ENCODE data around the gene CLK4. TPM values are rescaled to one million over a fixed set of nuclear protein-coding genes. Genes with fewer than 3 reads are reported as not detected.

The CLK4 gene
- total and polyA plus RNA-seq, 5 donors: 15.5 to 27.0 (median 20.9) TPM

DNA sequence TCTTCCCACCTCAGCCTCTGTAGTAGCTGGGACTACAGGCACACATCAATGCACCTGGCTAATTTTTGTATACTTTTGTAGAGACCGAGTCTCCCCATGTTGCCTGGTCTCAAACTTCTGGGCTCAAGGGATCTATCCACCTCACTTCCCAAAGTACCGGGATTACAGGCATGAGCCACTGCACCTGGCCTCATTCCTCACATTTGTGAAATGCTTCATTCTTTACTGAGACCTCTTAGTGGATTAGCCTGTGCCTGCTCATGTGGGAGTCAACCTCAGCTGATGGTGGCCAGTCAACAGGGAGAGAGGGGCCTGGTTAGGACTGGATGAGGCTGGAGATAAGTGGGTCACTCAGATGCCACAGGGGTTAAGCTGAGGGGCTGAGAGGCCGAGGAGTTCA, 37.3 kb upstream of the CLK4 start:
- intact Hi-C loops (cut with DNase I): no loop called here

DNA sequence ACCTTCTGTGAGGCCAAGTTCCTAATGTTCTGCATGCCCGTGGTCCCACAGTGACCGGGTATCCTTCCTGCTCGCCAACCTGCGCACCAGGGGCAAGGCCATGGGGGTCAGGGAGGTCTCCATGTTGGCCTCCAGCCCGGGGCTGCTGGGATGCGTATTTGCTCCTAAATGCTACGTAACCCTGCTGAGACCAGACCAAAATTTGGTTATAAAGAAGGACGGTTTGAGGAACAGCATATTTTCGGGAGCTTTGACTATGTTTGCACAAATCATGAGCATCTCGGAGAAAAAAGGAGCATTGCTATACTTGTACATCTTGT, 35.7 kb upstream of the CLK4 start:
- 84% methylated on average over 10 of the region's 10 CpGs for WGBS
- no peak overlapping the region for H3K27ac ChIP-seq (ENCODE audit: low read length)
- no peak for ATAC-seq
- no peak for DNase-seq
- H3K4me1 ChIP-seq (ENCODE audit: control insufficient read depth, insufficient read depth, low read length): no peaks in the 10 kb centered on the region
- no peaks in the 10 kb centered on the region for H3K9me3 ChIP-seq (ENCODE audit: control insufficient read depth, low read length)
- intact Hi-C loops (cut with DNase I): no loop called here
- H3K27me3 ChIP-seq (ENCODE audit: control insufficient read depth, insufficient read depth): no peaks in the 10 kb centered on the region
- no peak overlapping the region for H3K4me3 ChIP-seq (ENCODE audit: low read length)

More for the DNA sequence above, 37.3 kb upstream of the CLK4 start:
- Histone ChIP-seq H3K27me3 (ENCODE audit: control insufficient read depth, insufficient read depth) (no peaks in the 10 kb centered on the region), H3K9me3 (ENCODE audit: control insufficient read depth, low read length) (no peaks in the 10 kb centered on the region), H3K27ac (ENCODE audit: low read length) (no peak overlapping the region), H3K4me1 (ENCODE audit: control insufficient read depth, insufficient read depth, low read length) (no peaks in the 10 kb centered on the region), H3K4me3 (ENCODE audit: low read length) (no peak overlapping the region)
- ATAC-seq (no peak), DNase-seq (no peak)
- 76% methylated on average over 3 of the region's 3 CpGs for WGBS

DNA sequence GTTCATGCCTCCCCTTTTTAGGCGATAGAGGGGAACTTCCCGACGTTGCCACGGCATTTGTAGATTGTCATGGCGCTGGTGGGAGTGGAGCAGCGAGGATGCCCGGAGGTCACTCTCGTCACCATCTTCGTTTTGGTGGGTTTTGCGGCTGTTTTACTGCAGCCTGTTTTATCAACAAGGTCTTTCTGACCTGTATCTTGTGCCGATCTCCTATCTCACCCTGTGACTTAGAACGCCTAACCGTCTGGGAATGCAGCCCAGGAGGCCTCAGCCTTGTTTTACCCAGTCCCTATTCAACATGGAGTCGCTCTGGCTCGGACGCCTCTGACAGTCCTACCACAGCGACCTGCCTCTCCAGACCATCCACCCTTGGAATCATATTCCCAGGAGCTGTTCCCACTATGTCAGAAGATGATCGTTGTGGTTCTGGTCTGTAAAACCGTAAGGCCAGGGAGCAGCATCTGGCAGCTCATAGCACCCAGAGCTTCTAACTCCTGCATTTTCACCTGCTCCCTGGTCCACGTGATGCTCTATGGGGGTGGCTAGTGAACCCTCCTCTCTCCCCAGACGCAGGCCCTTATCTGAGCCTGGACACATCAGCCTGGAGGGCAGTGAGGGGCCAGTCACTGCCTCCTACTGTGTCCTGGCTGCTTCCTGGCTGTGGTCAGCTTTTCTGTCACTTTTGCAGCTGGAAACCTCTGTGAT, 35.1 kb upstream of the CLK4 start:
- Histone ChIP-seq H3K27ac (ENCODE audit: low read length) (no peak overlapping the region), H3K27me3 (ENCODE audit: control insufficient read depth, insufficient read depth) (no peaks in the 10 kb centered on the region), H3K4me1 (ENCODE audit: control insufficient read depth, insufficient read depth, low read length) (no peaks in the 10 kb centered on the region), H3K9me3 (ENCODE audit: control insufficient read depth, low read length) (no peaks in the 10 kb centered on the region), H3K4me3 (ENCODE audit: low read length) (no peak overlapping the region)
- DNase-seq: no peak
- no peak for ATAC-seq
- 88% methylated on average over 21 of the region's 21 CpGs for WGBS
- intact Hi-C loops (cut with DNase I): no loop called here

DNA sequence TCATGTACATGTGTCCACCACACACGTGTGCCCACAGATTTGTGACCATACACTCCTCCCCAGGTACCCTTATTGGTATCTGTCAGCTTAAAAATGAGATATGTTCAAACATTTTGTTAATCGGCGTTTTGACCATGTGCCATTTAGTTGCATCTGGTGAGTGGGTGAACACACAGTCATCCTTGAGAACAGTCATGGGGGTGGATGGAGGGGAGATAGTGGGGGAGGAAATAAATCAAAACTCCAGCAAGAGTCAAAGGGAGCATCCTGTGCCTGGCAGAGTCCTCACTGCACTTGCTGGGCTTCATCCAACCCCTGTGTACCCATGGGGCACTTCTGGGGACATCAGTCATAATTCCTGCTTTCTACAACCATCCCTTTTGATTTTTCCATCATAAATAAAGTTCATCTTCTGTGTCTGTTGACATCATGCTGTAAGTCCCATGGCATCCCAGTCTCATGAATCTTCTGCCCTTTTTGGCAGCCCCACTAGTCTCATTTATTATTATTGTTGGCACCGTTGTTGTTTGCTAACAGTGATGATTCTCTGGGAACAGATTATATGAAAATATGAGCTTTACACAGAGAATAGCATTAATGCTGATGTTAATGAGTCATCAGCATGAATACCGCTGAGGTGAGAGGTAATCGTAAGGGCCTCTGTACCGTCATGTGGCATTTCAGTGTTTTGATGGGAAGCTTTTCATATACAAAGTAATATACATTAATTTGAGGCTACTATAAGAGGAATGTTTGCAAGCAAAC, 24.4 kb upstream of the CLK4 start:
- intact Hi-C loops (cut with DNase I): no loop called here
- 57% methylated on average over 7 of the region's 7 CpGs for WGBS

DNA sequence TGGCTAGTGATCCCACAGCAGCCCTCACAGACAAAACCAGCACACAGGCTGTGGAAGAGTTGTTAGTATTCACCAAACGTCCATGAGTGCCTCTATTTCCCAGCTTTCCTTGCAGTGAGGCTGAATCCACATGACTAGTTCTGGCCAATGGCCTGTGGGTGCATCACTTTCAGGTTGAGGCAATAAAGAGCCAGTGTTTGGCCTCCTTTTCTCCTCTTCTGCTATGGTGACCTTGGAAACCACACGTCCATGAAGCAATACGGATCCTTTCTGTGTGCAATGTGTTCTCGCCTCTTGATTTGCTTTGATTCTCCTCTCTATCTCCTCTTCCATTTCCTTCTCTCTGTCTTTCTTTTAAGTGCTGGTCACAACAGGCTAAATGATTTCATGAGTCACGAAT, 23.4 kb upstream of the CLK4 start:
- intact Hi-C loops (cut with DNase I): no loop called here
- H3K9me3 ChIP-seq (ENCODE audit: control insufficient read depth, low read length): no peaks in the 10 kb centered on the region
- 78% methylated on average over 5 of the region's 5 CpGs for WGBS
- no peaks in the 10 kb centered on the region for H3K27me3 ChIP-seq (ENCODE audit: control insufficient read depth, insufficient read depth)
- no peak overlapping the region for H3K27ac ChIP-seq (ENCODE audit: low read length)
- no peak overlapping the region for H3K4me3 ChIP-seq (ENCODE audit: low read length)
- ATAC-seq: no peak
- no peaks in the 10 kb centered on the region for H3K4me1 ChIP-seq (ENCODE audit: control insufficient read depth, insufficient read depth, low read length)
- no peak for DNase-seq

More for the DNA sequence above, 24.4 kb upstream of the CLK4 start:
- Histone ChIP-seq H3K4me3 (ENCODE audit: low read length) (no peak overlapping the region), H3K9me3 (ENCODE audit: control insufficient read depth, low read length) (no peaks in the 10 kb centered on the region), H3K4me1 (ENCODE audit: control insufficient read depth, insufficient read depth, low read length) (no peaks in the 10 kb centered on the region), H3K27ac (ENCODE audit: low read length) (no peak overlapping the region), H3K27me3 (ENCODE audit: control insufficient read depth, insufficient read depth) (no peaks in the 10 kb centered on the region)
- ATAC-seq (no peak), DNase-seq (no peak)

DNA sequence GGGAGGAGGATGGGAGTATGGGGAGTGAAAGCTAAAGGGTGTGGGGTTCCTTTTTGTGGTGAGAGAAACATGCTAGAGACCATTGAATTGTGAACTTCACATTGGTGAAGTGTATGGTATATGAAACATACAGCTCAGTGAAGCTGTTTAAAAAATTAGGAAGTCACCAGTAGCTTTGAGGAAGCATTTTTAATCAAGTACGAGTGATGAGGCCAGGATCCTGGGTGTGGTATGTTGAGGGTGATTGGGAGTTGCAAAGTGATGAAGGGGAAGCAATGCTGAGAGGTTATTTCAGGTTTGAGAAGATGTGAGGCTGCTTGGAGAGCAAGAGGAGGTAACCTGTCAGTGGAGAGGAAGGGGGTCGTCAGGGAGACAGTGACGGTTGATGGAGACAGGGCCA, 22.7 kb upstream of the CLK4 start:
- Histone ChIP-seq H3K4me1 (ENCODE audit: control insufficient read depth, insufficient read depth, low read length) (no peaks in the 10 kb centered on the region), H3K4me3 (ENCODE audit: low read length) (no peak overlapping the region), H3K9me3 (ENCODE audit: control insufficient read depth, low read length) (no peaks in the 10 kb centered on the region), H3K27ac (ENCODE audit: low read length) (no peak overlapping the region), H3K27me3 (ENCODE audit: control insufficient read depth, insufficient read depth) (no peaks in the 10 kb centered on the region)
- DNase-seq (no peak), ATAC-seq (no peak)
- WGBS: 73% methylated on average over 3 of the region's 3 CpGs
- intact Hi-C loops (cut with DNase I): no loop called here

DNA sequence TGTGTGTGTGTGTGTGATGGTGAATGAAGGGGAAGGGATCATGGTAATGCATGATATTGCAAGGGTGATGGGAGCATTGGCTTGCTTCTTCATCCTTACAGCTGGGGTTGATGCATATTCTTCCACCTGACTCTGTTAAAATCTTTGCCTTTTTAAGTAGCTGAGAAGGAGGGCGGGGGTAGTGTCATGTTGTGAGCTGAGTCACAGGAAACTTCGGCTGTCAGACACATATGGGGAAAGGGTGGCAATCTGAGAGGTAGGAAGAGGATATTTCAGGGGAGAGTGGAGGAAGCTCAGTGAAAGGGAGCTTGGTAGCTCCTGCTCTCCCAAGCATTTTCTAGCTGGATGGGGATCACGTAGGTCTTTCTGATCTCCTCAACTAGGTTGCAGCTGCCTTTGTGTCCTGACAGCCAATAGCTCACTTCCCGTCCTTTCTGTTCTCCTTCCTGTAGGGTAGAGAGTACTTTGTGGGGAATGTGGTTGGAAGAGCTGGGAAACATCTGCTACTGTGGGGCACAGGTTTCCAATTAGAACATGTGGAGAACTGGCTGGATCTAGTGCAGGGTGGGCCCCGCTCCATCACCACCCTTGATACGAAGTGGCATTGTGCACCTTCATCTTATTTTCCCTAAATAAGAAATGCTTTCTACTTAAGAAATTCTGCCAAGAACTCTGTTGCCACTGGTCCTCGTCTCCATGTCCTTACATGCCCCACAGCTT, 18.1 kb upstream of the CLK4 start:
- intact Hi-C loops (cut with DNase I): no loop called here
- ATAC-seq (no peak), DNase-seq (no peak)
- Histone ChIP-seq H3K4me1 (ENCODE audit: control insufficient read depth, insufficient read depth, low read length) (no peaks in the 10 kb centered on the region), H3K4me3 (ENCODE audit: low read length) (no peak overlapping the region), H3K9me3 (ENCODE audit: control insufficient read depth, low read length) (no peaks in the 10 kb centered on the region), H3K27me3 (ENCODE audit: control insufficient read depth, insufficient read depth) (no peaks in the 10 kb centered on the region), H3K27ac (ENCODE audit: low read length) (no peak overlapping the region)
- 64% methylated on average over 7 of the region's 7 CpGs for WGBS

DNA sequence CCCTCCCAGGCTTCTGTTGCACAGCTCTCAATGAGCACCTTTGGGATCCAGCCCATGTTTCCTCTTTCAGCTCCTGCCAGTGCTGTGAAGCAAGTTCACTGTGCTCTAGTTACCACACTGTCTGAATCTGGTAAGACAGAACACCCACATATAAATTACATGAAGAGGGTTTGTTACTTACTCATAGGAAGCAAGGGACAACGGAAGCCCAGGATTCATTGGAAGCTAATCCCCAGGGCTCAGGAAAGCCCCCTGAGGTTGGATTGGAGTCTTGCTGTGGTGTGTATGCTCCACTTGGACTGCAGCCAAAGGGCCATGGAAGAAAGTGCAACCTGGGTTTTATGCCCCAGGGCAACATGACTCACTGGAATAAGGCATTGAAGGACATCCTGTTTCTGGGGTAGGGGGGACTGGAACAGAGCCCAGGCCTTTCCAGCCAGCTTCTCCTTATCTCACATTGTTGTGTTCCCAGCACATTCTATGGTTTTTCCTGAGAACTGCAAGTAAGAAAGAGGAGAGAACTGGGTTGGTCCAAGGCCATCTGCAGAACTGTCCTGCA, 15.6 kb upstream of the CLK4 start:
- no peaks in the 10 kb centered on the region for H3K27me3 ChIP-seq (ENCODE audit: control insufficient read depth, insufficient read depth)
- ATAC-seq: no peak

DNA sequence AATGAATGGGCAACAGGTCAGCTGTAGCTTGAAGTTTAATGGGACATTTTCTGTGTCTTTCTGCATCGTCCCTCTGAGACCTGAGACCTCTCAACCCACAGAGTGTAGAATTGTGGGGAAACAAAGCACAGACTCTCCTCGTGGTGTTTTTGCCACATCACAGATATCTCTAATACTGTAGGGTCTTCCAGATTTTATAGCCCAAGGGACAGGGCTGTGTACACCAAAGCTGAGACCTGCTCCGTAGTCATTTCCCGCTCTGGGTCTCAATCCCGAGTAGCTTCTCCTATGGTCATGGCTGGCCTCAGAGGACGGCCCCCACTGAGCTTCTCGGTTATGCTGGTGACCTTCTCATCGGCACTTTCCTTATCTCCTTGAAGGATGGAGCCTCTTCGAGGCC, 14.9 kb upstream of the CLK4 start:
- ATAC-seq (no peak), DNase-seq (no peak)
- no peak overlapping the region for H3K27ac ChIP-seq (ENCODE audit: low read length)
- H3K4me1 ChIP-seq (ENCODE audit: control insufficient read depth, insufficient read depth, low read length): no peaks in the 10 kb centered on the region
- H3K4me3 ChIP-seq (ENCODE audit: low read length): no peak overlapping the region
- H3K9me3 ChIP-seq (ENCODE audit: control insufficient read depth, low read length): no peaks in the 10 kb centered on the region
- 61% methylated on average over 9 of the region's 9 CpGs for WGBS
- intact Hi-C loops (cut with DNase I): no loop called here
- H3K27me3 ChIP-seq (ENCODE audit: control insufficient read depth, insufficient read depth): no peaks in the 10 kb centered on the region

More for the DNA sequence above, 15.6 kb upstream of the CLK4 start:
- Histone ChIP-seq H3K27ac (ENCODE audit: low read length) (no peak overlapping the region), H3K4me3 (ENCODE audit: low read length) (no peak overlapping the region), H3K4me1 (ENCODE audit: control insufficient read depth, insufficient read depth, low read length) (no peaks in the 10 kb centered on the region), H3K9me3 (ENCODE audit: control insufficient read depth, low read length) (no peaks in the 10 kb centered on the region)
- DNase-seq: no peak
- 36% methylated on average over 1 of the region's 1 CpG for WGBS
- intact Hi-C loops (cut with DNase I): no loop called here

DNA sequence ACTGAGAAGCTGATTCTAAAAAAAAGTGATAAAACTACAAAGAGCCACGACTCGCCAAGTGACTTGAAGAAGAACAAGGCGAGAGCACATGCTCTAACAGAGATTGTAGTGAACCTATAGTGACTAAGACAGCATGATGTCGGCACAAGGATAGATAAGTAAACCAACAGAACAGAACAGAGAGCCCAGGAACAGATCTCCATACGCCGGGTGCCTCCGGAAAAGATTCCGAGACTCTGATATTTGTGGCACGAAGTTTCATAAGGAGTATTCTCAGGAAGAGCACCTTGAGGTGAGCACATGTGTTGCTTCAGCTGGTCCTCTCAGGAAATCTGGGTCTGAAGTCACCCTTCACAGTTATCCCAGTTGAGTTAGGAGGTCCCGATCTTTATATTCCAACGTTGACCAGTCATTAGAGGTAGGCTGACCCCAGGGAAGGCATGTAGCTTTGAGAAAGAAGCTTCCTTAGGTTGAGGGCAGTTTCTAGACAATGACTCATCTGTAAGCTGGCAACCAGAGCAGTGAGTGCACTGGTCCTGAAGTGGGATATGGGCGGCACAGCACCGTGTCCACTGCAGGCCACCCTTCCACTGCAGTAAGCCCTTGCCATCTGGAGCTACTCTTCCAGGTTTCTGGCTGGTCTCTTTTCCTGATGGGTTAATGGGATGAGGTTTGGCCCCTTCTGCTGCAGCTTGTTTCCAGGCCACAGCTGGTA, 13.6 kb upstream of the CLK4 start:
- DNase-seq (no peak), ATAC-seq (no peak)
- no peaks in the 10 kb centered on the region for H3K4me1 ChIP-seq (ENCODE audit: control insufficient read depth, insufficient read depth, low read length)
- no peaks in the 10 kb centered on the region for H3K9me3 ChIP-seq (ENCODE audit: control insufficient read depth, low read length)
- no peak overlapping the region for H3K27ac ChIP-seq (ENCODE audit: low read length)
- intact Hi-C loops (cut with DNase I): no loop called here
- H3K4me3 ChIP-seq (ENCODE audit: low read length): no peak overlapping the region
- WGBS: 85% methylated on average over 13 of the region's 13 CpGs
- H3K27me3 ChIP-seq (ENCODE audit: control insufficient read depth, insufficient read depth): no peaks in the 10 kb centered on the region

All from right cardiac atrium (tissue), 5 donors.